Aorta (tissue), 5 donors: ENCODE measurements around the gene SMIM41. TPM values are rescaled to one million over a fixed set of nuclear protein-coding genes. Genes with fewer than 3 reads are reported as not detected.

Experiments used
- ATAC-seq: fragments of 200-7000 bp; cut with Tn5 transposase; one replicate; pipeline ENCODE4 v1.9.1; 2022; ENCODE audit warnings: moderate library complexity; ENCODE audit not compliant: low FRiP score
- DNase-seq, 2 donors: peaks; one replicate each; pipeline ENCODE4 v3.0.0-alpha.2; 2020
- H3K27ac ChIP-seq, 2 donors: one replicate each; pipeline ENCODE4 v1.5.1; 2013; ENCODE audit warnings: low read length in 2 of 2, mild to moderate bottlenecking in 2 of 2, moderate library complexity in 2 of 2, control low read depth in 1 of 2, inconsistent platforms in 1 of 2, low read depth in 1 of 2
- H3K27me3 ChIP-seq, 2 donors: one replicate each; pipeline ENCODE4 v1.6.1; 2013; ENCODE audit warnings: control low read depth in 1 of 2, low read length in 1 of 2, mild to moderate bottlenecking in 1 of 2, moderate library complexity in 1 of 2; ENCODE audit not compliant: insufficient read depth in 2 of 2, control insufficient read depth in 1 of 2
- H3K36me3 ChIP-seq, 2 donors: one replicate each; pipeline ENCODE4 v1.6.1; 2013; ENCODE audit warnings: control low read depth in 1 of 2, low read length in 1 of 2, mild to moderate bottlenecking in 1 of 2; ENCODE audit not compliant: insufficient read depth in 2 of 2, control insufficient read depth in 1 of 2
- H3K4me1 ChIP-seq, 2 donors: one replicate each; pipeline ENCODE4 v1.6.1; 2013; ENCODE audit warnings: low read length in 2 of 2, control low read depth in 1 of 2, mild to moderate bottlenecking in 1 of 2, moderate library complexity in 1 of 2; ENCODE audit not compliant: insufficient read depth in 2 of 2, control insufficient read depth in 1 of 2
- H3K4me3 ChIP-seq, 2 donors: one replicate each; pipeline ENCODE4 v1.5.1; 2013; ENCODE audit warnings: low read length in 2 of 2, control low read depth in 1 of 2, mild to moderate bottlenecking in 1 of 2
- H3K9me3 ChIP-seq: one replicate; pipeline ENCODE4 v1.6.1; 2013; ENCODE audit warnings: mild to moderate bottlenecking, low read length; ENCODE audit not compliant: control insufficient read depth
- WGBS, 2 donors: extraction: QIAGEN DNeasy Blood & Tissue Kit; methylation state at CpG; one replicate each; pipeline ENCODE4 v1.1.7; 2013; 5-methylcytosine and 5-hydroxymethylcytosine counted together
- intact Hi-C, 2 donors: fragments of 100-400 bp; cut with DNase I; formaldehyde crosslinking; loops; one replicate each; pipeline versions ENCODE4 v1.14.2 to v1.15.0; 2022
- polyA plus RNA-seq, 2 donors: library from polyadenylated mRNA; stranded (reverse); fragments of 200-250 nt; gene quantifications; one replicate each; pipeline ENCODE4 v1.2.3, GENCODE V29; 2013
- total RNA-seq, 2 donors: library from RNA; stranded (reverse); fragmentation: NEBNext Ultra II Directional; extraction: Animal tissue kit (Norgen Biotek cat#: 25700); gene quantifications; one replicate each; pipeline ENCODE4 v1.2.1, GENCODE V29; 2021
- donor health status: healthy with polysubstance abuse.
- donor health status: Bipolar disorder and iron deficiency.
- donor health status: DM: no; HTN: no; CAD: no.
- donor health status: DM: no; HTN: no; CAD: no.
- donor health status: DM: yes; HTN: yes; CAD: no.

The SMIM41 gene
- total and polyA plus RNA-seq, 4 donors, result 0.84 TPM; not detected in 3

- Histone ChIP-seq H3K9me3 (no peaks in the 10 kb centered on the region), H3K27me3 (no peaks in the 10 kb centered on the region), H3K36me3 (no peaks in the 10 kb centered on the region), H3K4me1 (no peaks in the 10 kb centered on the region), H3K4me3 (no peak overlapping the region), H3K27ac (no peak overlapping the region)
- DNase-seq (no peak), ATAC-seq (no peak)
- intact Hi-C loops, result no loop called here
- WGBS, 2 donors, result 92 to 98% methylated on average over 7 of the region's 7 CpGs
Observed at GRCh38 chr12:52046859-52047258, 32.6 kb upstream of the SMIM41 start.

DNA sequence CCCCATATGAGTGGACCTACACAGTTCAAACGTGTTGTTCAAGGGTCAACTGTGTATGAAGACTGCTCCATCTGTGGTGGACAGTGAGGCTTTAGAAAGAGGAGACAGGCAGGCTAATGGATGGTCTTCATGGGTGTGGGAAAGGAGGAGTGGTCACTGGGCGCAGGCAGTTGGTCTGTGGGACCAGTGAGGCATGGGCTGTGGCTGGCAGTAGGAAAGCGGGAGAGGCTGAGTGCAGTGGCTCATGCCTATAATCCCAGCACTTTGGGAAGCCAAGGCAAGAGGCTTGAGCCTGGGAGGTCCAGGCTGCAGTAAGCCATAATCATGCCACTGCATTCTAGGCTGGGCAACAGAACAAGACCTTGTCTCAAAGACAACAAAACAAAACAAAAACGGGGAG lies 30.2 kb upstream of the SMIM41 start:
- H3K4me1 ChIP-seq, result no peaks in the 10 kb centered on the region
- no peak overlapping the region for H3K27ac ChIP-seq
- H3K9me3 ChIP-seq, result no peaks in the 10 kb centered on the region
- no peaks in the 10 kb centered on the region for H3K27me3 ChIP-seq
- DNase-seq, result no peak
- H3K36me3 ChIP-seq, result peaks cover 0 to under 1% of the 10 kb centered on the region in 2 donors
- 70 to 76% methylated on average over 4 of the region's 4 CpGs for WGBS, 2 donors
- intact Hi-C loops, result no loop called here
- no peak for ATAC-seq
- H3K4me3 ChIP-seq, result no peak overlapping the region

- Histone ChIP-seq H3K36me3 (peaks cover 0 to 3% of the 10 kb centered on the region in 2 donors), H3K9me3 (no peaks in the 10 kb centered on the region), H3K4me1 (no peaks in the 10 kb centered on the region), H3K27me3 (no peaks in the 10 kb centered on the region), H3K4me3 (no peak overlapping the region), H3K27ac (no peak overlapping the region)
- no peak for DNase-seq
- no peak for ATAC-seq
- intact Hi-C loops, result loop anchor here in 1 of 2 donors (2.0 kb wide), 1 partner anchor 17 kb away; no protein-coding TSS in a partner anchor
- 85 to 94% methylated on average over 5 of the region's 5 CpGs for WGBS, 2 donors
Observed at GRCh38 chr12:52049688-52050087, 29.8 kb upstream of the SMIM41 start.

GRCh38 chr12:52050116-52050757 lies 29.3 kb upstream of the SMIM41 start:
- peak overlapping the region; percentile 93 to 97 for H3K27ac ChIP-seq
- H3K27me3 ChIP-seq, result no peaks in the 10 kb centered on the region
- H3K4me1 ChIP-seq, result no peaks in the 10 kb centered on the region
- intact Hi-C loops, result loop anchor here in 1 of 2 donors (2.0 kb wide), 1 partner anchor 17 kb away; no protein-coding TSS in a partner anchor
- WGBS, 2 donors, result 28 to 35% methylated on average over 16 of the region's 16 CpGs
- ATAC-seq (peak; percentile 4), DNase-seq (no peak)
- peak overlapping the region; percentile 35 to 49 for H3K4me3 ChIP-seq
- H3K9me3 ChIP-seq, result no peaks in the 10 kb centered on the region
- peaks cover 0 to 3% of the 10 kb centered on the region in 2 donors for H3K36me3 ChIP-seq

DNA sequence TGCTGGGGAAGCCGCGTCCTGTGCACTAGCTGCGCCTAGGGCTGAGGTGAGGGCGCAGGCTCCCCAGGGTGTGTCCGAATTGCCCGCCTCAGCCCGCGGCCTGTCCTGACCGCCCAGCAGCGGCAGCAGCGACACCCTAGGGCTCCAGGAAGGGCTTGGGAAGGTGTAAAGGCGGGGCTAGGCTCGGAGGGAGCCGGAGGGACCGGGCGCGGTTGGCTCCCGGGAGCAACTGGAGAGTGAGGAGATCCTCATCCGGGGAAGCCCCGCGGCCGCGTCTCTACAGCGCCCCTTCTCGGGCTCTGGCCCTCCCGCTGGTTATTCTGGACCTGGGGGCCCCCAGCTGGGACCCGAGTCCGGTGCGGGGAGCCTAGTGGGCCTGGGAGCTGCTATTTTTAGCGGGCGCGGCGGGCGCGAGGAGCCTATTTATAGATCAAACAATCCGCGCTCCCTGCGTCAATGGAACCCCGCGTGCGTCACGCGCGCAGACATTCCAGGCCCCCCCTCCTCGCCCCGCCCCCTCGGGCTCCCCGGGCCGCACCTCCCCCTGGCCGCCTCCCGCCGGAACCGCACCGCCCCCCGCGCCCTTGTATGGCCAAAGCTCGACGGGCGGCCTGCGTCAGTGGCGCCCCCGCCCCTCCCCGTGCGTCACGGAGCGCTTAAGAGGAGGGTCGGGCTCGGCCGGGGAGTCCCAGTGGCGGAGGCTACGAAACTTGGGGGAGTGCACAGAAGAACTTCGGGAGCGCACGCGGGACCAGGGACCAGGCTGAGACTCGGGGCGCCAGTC lies 28.6 kb upstream of the SMIM41 start, which contains the start of gene NR4A1:
TSS of gene NR4A1 (plus strand) at position 685 of the 784 bp plus-strand sequence. CDS start 2,887 bp downstream, outside the sequence.
- DNase-seq, result peak; percentile 99
- no peaks in the 10 kb centered on the region for H3K9me3 ChIP-seq
- intact Hi-C loops, result loop anchor here in 1 of 2 donors (1.0 to 2.0 kb wide), 2 partner anchors 18 to 26 kb away; no protein-coding TSS in a partner anchor
- peak within 1 kb of the TSS; percentile 35 to 49 for H3K4me3 ChIP-seq
- 1% methylated on average over 67 to 77 of the region's 77 CpGs for WGBS, 2 donors
- H3K36me3 ChIP-seq, result peaks cover 0 to 3% of the 10 kb centered on the region in 2 donors
- peak within 1 kb of the TSS; percentile 93 to 97 for H3K27ac ChIP-seq
- H3K4me1 ChIP-seq, result no peaks in the 10 kb centered on the region
- H3K27me3 ChIP-seq, result no peaks in the 10 kb centered on the region
- peak; percentile 93 for ATAC-seq

- ATAC-seq (no peak), DNase-seq (no peak)
- no peaks in the 10 kb centered on the region for H3K9me3 ChIP-seq
- H3K4me3 ChIP-seq, result no peak overlapping the region
- H3K27ac ChIP-seq, result peak overlapping the region in 1 of 2 donors; percentile 91
- no peaks in the 10 kb centered on the region for H3K27me3 ChIP-seq
- H3K4me1 ChIP-seq, result no peaks in the 10 kb centered on the region
- peaks cover 0 to 3% of the 10 kb centered on the region in 2 donors for H3K36me3 ChIP-seq
- intact Hi-C loops, result loop anchor here in 1 of 2 donors (2.0 kb wide), 1 partner anchor 28 kb away; no protein-coding TSS in a partner anchor
- WGBS, 2 donors, result 73 to 75% methylated on average over 7 of the region's 7 CpGs
Observed at GRCh38 chr12:52052468-52053186, 26.9 kb upstream of the SMIM41 start.

GRCh38 chr12:52053536-52054209 lies 25.8 kb upstream of the SMIM41 start:
- WGBS, 2 donors, result 82 to 83% methylated on average over 9 of the region's 9 CpGs
- no peaks in the 10 kb centered on the region for H3K4me1 ChIP-seq
- peaks cover 0 to 3% of the 10 kb centered on the region in 2 donors for H3K36me3 ChIP-seq
- intact Hi-C loops, result loop anchor here in 1 of 2 donors (2.0 kb wide), 1 partner anchor 29 kb away; no protein-coding TSS in a partner anchor
- H3K4me3 ChIP-seq, result no peak overlapping the region
- ATAC-seq, result no peak
- H3K27ac ChIP-seq, result no peak overlapping the region
- DNase-seq, result no peak
- H3K27me3 ChIP-seq, result no peaks in the 10 kb centered on the region
- H3K9me3 ChIP-seq, result no peaks in the 10 kb centered on the region
